GM19463 (cell line): ENCODE results near the gene BUB1.
"Not testable (repeated sequence)": the region's sequence is repeated elsewhere in the genome, so short reads cannot be mapped to it uniquely, and the experiment has no call there.

ENCODE experiments used
- ATAC-seq: cut with Tn5 transposase; IDR thresholded peaks from one replicate; pipeline ENCODE4 v1.9.1; 2021; ENCODE audit warnings: mild to moderate bottlenecking, moderate library complexity; ENCODE audit not compliant: unreplicated experiment

BUB1 gene

DNA sequence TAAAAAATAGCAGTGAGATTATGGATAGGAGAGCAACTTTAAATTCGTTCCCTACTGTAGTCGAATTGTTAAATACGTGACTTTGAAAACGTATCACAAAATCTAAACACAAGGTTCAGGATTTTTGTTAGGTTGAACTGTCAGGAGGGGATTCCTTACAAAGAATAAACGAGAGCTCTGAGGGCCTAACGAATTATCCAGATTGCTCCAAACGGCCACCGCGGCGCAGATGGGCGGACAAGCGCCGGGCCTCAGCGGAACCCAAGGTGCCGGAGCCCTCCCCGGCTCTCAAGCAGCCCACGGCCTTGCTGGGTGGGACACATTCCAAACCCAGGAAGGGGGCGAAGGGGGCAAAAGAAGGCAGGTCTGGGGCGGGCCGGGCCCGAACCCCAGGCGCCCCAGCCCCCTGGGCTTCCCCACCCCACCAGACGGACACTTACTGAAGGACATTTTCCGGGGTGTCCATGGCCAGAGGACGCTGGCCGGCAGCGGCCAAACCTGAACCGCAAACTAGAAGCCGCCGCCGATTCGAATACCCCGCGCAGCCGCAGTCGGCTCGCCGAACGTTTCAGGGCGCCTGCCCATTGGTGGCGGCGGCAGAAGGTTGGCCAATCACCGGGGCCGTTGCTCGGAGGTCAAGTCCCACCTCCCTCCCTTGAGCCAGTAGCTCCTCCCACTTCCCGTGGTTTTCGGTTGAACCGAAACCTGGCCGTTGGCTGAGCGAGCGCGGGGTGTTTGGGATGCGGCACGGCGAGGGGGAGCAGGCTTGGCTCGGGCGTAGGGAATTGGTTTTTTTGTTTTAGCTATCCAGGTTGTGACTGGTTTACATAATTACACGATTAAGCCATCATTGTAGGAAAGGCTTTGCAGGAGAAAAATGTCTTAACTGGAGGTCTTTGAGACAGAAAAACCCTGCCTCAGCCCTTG, at the start of gene BUB1:
Gene BUB1, minus strand, starts transcription at position 534 of the 927 bp plus-strand sequence. Its CDS starts 68 bp downstream, at position 466.
- ATAC-seq, result peak; percentile 73

DNA sequence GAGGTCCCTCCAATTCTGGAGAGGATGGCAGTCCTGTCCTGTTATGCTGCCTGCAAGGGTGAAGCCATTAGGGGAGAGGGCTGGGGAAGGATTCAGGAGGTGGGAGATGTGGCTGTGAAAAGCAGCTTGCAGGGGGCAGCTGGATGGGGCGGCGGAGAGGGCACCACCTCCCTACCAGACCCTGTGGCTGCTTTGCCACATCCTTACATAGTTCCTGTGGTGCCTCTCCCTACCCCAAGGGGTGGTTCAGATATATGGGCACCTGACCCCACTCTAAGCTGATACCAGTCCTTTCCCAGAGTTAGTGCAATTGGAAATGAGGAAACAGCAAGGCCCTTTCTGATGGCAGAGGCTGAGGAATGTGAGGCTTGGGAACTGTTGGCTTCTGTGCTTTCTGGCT, 48.4 kb upstream of the BUB1 start:
- no peak for ATAC-seq

DNA sequence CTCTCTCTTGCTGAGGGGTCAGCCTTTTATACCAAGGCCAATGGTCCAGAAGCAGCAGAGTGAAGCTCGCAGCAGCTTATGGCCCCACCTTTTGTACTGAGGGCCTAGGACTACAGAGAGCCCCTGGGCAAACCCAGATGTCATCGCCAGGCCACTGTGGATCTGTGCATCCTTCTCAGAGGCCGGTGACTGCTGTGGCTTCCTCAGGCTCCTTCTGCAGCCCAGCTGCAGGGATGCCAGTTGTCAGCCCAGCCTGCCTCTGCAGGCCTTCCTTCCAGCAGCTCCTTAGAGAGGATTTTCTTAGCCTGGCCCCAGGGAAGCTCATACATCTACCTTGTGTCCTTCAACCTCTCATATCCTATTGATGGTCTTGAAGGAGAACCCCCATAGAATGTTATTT, 48.0 kb upstream of the BUB1 start:
- ATAC-seq, result no peak

DNA sequence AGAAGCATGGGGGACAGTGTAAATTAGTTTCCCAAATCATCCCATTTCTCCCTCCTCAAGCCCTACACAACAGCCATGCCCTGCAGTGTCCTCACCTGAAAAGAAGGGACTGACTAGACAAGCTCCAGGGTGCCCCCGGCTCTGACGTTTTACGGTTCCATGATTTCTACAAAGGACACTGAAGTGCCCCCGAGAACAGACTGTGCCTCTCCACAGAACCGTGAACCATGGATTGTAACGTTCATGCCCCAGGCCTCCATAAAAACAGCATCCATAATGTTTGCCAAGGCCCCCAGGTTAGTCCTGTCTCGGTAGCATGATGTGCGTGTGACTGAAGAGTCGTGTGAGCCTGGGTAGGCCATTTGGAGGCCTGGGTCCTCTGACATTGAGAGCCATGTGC, 47.5 kb upstream of the BUB1 start:
- ATAC-seq, result no peak

DNA sequence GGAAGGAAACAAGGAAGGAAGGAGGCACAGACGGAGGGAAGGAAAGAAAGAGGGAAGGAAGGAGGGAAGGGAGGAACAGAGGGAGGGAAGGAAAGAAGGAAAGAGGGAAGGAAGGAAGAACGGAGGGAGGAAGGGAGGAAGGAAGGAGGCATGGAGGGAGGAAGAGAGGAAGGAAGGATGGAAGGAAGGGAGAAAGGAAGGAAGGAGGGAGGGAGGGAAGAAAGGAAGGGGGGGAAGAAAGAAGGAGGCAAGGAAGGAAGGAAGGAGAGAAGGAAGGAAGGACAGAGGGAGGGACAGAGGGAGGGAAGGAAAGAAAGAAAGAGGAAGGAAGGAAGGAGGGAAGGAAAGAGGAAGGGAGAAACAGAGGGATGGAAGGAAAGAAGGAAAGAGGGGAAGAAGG, 47.0 kb upstream of the BUB1 start:
- ATAC-seq, result no peak

DNA sequence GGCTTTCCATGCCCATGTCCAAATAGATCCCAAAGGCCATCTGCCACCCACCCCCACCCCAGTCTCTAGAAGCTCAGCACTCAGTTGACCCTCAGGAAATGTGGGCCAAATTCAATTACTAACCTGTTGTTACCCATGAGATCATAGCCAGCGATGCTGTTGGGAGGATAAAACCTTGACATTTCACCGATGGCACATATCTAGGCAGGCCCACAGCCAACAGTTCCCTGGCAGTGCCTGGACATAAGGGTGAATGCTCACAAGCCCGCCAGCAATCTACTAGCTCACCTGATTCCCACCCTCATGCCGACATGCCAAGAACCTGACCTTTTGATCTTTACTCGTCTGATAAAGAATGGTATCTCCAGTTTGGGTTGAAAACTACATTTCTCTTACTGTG, 42.7 kb upstream of the BUB1 start:
- no peak for ATAC-seq

DNA sequence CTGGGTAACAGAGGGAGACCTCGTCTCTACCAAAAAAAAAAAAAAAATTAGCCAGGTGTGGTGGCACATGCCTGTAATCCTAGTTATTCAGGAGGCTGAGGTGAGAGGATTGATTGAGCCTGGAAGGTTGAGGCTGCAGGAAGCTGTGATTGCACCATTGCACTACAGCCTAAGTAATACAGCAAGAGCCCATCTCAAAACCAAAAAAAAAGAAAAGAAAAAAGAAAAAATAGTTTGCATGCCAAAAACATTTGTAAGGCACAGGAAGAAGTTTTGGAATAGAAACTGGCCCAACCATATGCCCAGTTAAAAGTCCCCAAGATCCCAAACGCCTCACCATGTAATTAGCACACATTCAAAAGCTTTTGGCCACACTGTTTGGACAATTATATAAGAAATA, 41.1 kb upstream of the BUB1 start:
- ATAC-seq, result no peak

DNA sequence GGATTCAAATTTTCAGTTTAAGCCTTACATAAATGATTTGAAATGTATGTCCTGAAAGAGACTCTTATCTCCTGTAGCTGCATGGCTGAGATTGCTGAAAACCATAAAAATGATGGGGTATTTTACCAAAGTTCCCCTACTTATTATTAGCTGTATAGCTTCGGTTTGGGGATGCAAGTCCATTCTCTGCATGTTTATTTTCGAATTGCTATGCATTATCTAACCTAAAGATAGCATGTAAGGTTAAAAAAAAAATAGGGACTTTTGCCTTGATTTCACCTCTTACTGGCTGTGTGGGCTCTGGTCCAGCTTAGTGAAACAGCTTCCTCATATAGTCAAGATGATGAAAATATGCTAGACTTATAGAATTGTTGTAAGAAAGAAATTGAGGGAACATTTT, 40.5 kb upstream of the BUB1 start:
- no peak for ATAC-seq

DNA sequence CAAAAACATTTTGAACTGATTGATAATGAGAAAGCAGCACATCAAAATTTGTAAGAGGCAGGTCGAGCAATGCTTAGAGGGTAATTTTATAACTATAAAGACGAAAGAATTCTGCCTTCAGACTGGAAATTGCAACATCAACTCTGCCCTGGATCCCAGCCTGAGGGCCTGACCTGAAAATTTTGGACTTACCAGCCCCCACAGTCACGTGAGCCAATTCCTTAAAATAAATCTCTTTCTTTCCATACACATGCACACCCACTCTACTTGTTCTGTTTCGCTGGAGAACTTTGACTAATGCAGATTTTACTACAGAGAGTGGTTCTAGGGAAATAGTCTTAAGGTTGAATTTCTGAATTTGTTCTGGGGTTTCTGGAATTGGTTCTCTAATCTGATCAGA, 39.9 kb upstream of the BUB1 start:
- no peak for ATAC-seq

DNA sequence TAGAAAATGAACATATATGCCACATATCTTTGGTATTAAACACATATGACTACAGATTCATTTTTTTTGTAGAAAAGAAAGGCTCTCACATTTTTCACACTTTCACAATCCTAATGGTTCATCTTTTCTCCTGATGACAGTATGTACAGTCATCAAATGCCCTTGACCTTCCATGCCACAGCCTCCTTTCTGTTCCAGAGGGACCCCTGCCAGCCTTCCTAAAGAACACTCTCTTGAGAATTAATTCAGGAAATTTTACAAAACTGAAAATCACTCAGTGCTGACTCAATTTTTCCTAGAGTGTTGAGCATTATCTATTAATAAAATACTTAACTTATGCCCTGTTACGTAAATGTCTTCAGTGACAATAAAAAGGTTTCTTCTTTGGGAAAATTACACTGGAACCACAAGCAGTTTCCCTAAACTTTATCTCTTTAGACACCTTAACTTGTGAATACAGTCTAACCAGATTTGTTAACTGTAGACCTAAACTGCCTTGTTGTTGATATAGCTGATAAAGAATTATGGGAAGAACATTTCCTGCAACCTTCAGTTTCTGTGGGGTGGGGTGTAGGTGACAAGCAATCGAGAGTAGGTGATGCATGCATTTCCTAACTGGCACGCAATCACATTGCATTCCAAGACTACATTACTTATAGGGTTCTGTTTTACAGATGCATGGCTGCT, 39.2 kb upstream of the BUB1 start:
- no peak for ATAC-seq

DNA sequence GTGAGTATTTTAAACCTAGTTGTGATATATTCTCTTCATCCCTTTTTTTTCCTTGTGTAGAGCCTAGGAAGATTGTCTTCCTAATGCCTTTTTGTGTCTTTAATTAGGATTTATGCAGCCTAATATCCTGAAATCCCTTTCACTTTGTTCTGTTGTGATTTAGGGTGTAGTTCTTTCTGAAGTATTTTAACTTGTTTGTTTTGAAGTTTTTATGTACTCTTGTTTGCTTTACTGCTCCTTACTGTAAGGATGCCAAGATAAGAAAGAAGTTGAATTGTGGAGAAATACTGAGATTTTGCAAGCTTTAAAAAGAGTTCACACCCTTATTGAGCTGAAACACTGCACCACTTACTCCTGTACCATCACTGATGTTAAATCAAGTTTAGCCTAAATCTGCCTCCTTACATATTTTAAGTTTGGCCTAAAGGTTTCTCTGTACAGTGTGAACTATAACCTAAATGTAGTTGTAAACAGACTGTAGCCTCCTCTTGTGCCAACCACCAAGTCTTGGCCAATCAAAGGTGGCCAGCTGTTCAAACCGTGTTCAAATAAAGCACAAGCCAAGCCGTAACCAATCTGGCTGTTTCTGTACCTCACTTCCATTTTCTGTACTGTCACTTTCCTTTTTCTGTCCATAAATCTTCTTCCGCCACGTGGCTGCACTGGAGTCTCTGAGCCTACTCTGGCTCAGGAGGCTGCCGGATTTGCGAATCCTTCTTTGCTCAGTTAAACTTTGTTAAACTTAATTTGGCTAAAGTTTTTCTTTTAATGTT, 36.8 kb upstream of the BUB1 start:
- no peak for ATAC-seq

DNA sequence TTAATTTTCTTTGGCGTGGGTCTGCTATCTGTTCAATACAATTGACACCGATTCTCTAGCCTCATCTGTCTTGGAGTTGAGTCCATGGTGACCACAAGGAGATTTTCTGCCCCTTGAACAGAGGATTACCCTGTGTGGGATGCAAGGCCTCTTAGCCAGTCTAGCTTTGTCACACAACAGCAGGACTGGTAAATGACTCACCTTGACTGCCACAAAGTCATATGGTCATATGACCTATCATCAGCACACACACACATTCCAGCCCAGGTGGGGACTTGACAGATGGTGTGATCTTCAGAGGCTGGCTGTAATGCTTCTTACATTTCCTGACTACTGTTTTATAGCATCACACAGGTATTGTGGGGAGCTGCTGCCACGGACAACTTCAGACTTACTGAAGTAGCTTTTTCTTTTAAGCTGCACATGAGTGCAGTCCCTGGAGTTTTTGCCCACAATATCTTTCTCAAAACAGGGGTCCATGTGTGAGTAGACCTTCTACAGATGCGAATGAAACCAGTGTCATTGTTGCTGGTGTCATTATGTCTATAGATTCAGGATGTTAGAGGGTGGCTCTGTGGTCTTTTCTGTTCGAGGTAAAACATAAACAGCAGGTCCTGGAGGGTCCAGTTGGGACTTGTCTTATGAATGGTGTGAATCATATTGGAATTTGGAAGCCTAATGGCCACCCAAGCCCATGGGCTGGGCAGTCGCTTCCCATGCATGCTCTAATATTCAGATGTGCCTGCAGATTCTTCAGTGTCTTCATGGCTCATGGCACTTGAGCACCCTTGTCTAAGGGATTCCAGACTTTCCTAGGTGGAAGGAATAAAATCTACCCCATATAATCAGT, 35.9 kb upstream of the BUB1 start:
- ATAC-seq, result no peak

DNA sequence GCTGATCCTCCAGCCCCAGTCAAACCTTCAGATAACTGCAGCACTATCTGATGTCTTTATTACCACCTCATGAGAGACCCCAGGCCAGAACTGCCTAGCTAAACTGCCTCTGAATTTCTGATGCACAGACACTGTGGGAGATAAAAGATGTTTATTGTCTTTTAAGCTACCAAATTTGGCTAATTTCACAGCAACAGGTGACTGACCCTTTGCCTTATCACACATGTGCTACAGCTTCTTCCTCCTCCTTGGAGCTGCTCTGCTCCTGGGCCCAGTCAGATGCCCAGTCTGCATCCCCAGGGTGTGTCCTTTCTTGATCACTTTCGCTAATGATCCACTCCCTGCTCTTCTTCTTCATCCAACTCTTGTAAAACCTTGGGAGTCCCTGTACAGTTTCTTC, 34.9 kb upstream of the BUB1 start:
- ATAC-seq, result no peak

DNA sequence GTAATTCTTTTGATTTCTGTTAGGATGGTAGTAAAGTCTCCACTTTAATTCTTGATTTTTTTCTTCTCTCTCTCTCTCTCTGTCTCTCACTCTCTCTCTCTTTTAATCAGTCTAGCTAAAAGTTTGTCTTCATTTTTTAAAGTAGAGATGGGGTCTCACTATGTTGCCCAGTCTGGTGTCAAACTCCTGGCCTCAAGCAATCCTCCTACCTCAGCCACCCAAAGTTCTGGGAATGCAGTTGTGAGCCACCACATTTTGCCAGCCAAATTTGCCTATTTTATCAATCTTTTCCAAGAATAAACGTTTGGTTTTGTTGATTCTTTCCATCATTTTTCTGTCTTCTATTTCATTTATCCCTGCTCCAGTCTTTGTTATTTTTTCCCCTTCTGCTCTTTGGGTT, 30.6 kb upstream of the BUB1 start:
- ATAC-seq, result no peak

DNA sequence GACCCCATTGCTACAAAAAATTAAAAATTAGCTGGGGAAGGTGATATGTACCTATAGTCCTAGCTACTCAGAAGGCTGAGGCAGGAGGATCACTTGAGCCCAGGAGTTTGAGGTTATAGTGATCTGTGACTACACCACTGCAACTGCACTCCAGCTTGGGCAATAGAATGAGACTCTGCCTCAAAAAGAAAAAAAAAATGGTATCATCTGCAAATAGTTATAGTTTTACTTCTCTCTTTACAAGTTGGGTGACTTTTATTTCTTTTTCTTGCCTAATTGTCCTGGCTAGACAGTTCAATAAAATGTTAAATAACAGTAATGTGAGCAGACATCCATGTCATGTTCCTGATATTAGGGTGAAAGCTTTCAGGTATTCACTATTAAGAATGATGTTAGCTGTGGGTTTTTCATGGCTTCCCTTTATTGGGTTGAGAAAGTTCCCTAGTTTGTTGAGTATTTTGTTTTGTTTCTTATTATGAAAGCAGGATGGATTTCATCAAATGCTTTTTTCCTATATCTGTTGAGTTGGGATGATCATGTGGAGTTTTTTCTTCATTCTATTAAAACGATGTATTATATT, 29.6 kb upstream of the BUB1 start:
- ATAC-seq, result no peak

DNA sequence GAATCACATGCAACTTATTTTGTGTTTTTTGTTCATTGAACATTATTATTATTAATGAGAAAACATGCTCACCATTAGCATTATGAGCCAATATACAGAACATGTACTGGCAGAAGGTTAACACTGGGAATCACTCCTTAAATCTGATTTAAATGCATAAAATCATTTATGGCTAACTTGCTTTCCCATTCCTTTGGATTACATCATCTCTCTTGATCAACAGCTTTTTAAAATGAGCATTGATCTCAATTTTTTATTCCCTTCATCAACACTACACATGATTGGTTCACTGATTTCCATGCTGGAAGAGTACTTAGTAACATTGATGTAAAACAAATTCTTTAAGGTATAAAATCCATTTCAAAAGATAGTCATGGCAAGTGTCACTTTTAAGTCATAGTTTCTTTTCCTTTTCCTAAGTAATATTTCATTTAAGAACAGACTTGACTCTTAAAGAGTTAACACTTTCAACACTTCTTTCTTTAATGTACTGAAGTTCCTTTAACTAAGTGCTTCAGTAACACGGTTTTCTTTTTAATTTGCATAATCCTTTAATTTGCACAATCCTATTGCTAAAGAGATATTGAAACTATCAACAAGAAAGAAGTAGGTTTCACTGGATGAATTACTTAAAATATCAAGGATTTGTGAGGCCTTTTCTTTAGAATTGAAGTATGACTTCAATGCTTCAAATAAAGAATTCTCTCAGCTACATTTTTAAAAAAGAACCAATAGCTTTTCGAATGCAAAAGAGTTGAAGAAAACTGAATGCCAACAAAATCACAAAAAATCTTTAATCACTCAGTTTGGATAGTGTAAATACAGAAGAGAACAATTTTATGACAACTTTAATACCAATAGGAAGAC, 24.9 kb upstream of the BUB1 start:
- no peak for ATAC-seq

DNA sequence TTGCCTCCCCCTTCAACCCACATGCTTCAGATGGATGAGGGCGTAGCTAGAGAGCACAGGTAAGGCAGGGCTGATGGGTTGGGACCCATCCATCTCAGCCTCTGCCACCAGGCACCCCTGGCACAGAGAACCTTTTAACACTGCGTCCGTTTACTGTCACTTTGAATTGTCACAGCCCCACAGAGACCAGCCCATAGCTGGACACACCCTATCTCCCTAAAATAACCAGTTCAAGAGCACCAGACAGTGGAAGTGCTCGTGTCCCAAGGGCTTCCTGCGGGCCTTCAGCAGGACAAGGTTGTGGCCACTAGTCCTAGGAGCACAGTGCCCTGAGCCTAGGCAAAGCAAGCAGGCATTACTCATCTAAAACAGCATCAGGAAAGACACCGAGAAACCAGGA, 20.4 kb upstream of the BUB1 start:
- ATAC-seq, result not testable (repeated sequence)

DNA sequence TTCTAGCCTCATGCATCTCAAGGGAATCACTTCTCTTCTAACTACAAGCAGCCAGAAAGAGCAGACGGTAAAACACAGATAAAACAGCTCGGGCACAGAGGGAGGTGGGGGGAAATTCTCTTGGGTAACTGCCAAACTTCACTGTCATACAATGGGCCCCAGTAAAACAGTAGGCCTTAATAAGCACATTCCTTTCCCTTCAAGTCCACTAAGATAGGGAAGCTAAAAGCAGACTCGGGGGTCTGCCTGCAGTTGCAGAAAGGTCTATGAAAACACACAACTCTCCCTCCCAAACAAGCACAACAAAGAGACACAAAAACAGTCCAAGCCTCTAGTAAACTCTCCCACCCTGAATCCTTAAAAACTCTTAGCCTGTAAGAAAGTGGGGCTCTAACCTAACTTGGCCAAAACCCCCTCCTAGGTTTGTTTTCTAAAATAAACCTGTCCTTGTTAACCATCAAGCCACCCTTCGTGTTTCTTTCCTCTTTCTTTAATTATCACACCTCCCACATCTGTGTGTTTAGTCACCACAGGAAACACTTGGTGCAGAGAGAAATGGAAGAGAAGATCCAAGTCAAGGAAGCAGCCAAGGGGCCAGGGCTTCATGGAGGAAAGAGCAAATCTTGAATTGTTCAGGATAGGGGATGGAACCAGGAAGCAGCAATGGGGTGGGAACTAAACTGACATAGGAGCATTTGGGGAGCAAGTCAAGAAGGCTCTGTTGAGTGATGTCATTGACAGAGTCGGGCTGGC, 17.5 kb upstream of the BUB1 start:
- ATAC-seq, result not testable (repeated sequence)
